SU-DHL-6 (cell line): ENCODE data around the gene HOXD10.

Source experiments
- EZH2phosphoT487 ChIP-seq: fragments of 200-600 bp; sonication (generic), shearing (Covaris generic); conservative IDR thresholded peaks from 2 replicates; pipeline ENCODE4 v1.6.1; 2018; ENCODE audit warnings: mild to moderate bottlenecking, antibody characterized with exemption, low read length, moderate library complexity, mixed read lengths
- TF ChIP-seq, protein P1 (sequence below): fragments of 200-600 bp; sonication (generic); IDR thresholded peaks from one replicate; pipeline ENCODE4 v1.5.1; 2017; ENCODE audit warnings: antibody characterized with exemption, mild to moderate bottlenecking, low read length, moderate library complexity; ENCODE audit not compliant: insufficient read depth, poor library complexity, severe bottlenecking

DNA sequence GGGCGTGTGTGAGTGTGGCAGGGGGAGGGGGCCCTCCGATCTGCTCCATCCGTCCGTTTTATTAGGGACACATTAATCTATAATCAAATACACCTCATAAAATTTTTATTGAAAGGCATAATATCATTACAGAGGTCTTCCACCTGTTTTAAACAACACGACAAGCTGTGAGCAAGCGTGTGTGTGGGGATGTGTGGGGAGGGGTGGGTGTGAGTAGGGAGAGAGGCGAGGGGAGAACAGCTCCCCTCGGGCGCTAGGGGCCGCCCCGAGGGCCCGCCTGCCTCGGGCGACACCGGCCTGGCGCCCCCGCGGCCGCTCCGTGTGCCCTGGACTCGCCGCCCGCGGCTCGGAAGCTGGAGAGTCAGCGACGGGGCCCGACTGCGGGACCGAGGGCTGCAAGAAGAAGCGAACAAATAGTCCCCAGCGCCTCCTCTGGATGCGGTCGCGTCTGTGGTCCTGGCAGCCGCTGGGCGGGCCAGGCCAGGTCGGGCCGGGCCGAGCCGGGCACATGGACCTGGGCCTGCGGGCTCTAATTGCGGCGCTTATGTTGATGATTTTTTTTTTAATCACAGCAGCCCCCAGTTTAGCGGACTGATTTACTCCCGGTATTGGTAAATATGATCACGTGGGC is 5.6 kb downstream of the HOXD10 start:
- TF ChIP-seq EZH2phosphoT487, result no peak
- TF ChIP-seq, protein P1, sequence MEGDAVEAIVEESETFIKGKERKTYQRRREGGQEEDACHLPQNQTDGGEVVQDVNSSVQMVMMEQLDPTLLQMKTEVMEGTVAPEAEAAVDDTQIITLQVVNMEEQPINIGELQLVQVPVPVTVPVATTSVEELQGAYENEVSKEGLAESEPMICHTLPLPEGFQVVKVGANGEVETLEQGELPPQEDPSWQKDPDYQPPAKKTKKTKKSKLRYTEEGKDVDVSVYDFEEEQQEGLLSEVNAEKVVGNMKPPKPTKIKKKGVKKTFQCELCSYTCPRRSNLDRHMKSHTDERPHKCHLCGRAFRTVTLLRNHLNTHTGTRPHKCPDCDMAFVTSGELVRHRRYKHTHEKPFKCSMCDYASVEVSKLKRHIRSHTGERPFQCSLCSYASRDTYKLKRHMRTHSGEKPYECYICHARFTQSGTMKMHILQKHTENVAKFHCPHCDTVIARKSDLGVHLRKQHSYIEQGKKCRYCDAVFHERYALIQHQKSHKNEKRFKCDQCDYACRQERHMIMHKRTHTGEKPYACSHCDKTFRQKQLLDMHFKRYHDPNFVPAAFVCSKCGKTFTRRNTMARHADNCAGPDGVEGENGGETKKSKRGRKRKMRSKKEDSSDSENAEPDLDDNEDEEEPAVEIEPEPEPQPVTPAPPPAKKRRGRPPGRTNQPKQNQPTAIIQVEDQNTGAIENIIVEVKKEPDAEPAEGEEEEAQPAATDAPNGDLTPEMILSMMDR, result no peak
